Measurements from ENCODE around the gene NKAPL. TPM values are rescaled to one million over a fixed set of nuclear protein-coding genes. Genes with fewer than 3 reads are reported as not detected.
A peak's percentile ranks its signal among the peaks of the same experiment; 100 is the strongest.

NKAPL gene
- total and polyA plus RNA-seq, 2 of the 13 experiments (the other 11 are each of a cell fraction or from before 2014, with no cell fraction given), result not detected

- TF ChIP-seq REST (IDR thresholded peaks at IDR 0.05; ENCODE audit: borderline replicate concordance in 1 of 2, low read depth in 1 of 2, low read length in 2 of 2) (peak in 1 of 2 experiments; percentile 63; a peak in 1 of 4 replicates), ZNF256 (CRISPR knock-in tag; conservative IDR thresholded peaks at IDR 0.05) (0 out of 2 replicates have a peak, but pooled peaks have one; percentile 17), ZMYM2 (CRISPR knock-in tag; IDR thresholded peaks at IDR 0.05) (no peak), ZNF350 (CRISPR knock-in tag; IDR thresholded peaks at IDR 0.05; ENCODE audit: borderline replicate concordance, low read depth) (peak; percentile 86), ZNF687 (CRISPR knock-in tag; IDR thresholded peaks at IDR 0.05) (peak; percentile 32; the same call in 1 of the 2 replicates), U2AF2 (IDR thresholded peaks at IDR 0.05; ENCODE audit: low read depth, low read length) (no peak), RARA (CRISPR knock-in tag; IDR thresholded peaks at IDR 0.05) (0 out of 2 replicates have a peak, but pooled peaks have one; percentile 23), ZNF619 (CRISPR knock-in tag; IDR thresholded peaks at IDR 0.05) (0 out of 2 replicates have a peak, but pooled peaks have one; percentile 10), ZZZ3 (CRISPR knock-in tag; IDR thresholded peaks at IDR 0.05; ENCODE audit: borderline replicate concordance) (peak; percentile 67; the same call in 1 of the 2 replicates), ZNF331 (CRISPR knock-in tag; IDR thresholded peaks at IDR 0.05) (peak; percentile 59), SMAD9 (CRISPR knock-in tag; IDR thresholded peaks at IDR 0.05) (no peak), ZNF33B (CRISPR knock-in tag; IDR thresholded peaks at IDR 0.05) (no peak), HCFC1 (IDR thresholded peaks at IDR 0.05; ENCODE audit: low read depth, low read length) (peak; percentile 75), ZNF569 (CRISPR knock-in tag; IDR thresholded peaks at IDR 0.05; ENCODE audit: borderline replicate concordance) (no peak), ZNF740 (CRISPR knock-in tag; IDR thresholded peaks at IDR 0.05) (no peak), DPF2 (CRISPR knock-in tag; IDR thresholded peaks at IDR 0.05; ENCODE audit: borderline replicate concordance, low read depth) (no peak), ZNF775 (CRISPR knock-in tag; IDR thresholded peaks at IDR 0.05; ENCODE audit: borderline replicate concordance) (no peak), YEATS2 (CRISPR knock-in tag; IDR thresholded peaks at IDR 0.05; ENCODE audit: borderline replicate concordance) (peak; percentile 98), DBP (CRISPR knock-in tag; IDR thresholded peaks at IDR 0.05; ENCODE audit: not compliant biosample characterization) (peak; percentile 52)
Observed at GRCh38 chr6:28252009-28252975, 6.8 kb upstream of the NKAPL start, which contains the start of gene ZKSCAN4 (continued).

Measured in HepG2 (cell line).